Measurements from ENCODE around the gene CELSR3. TPM values are rescaled to one million over a fixed set of nuclear protein-coding genes. Genes with fewer than 3 reads are reported as not detected.

CELSR3 gene
- total and polyA plus RNA-seq, 8 donors = 0.51 to 13.9 (median 1.4) TPM

- H3K4me3 ChIP-seq = no peak overlapping the region
- no peak overlapping the region for H3K27ac ChIP-seq
- no peaks in the 10 kb centered on the region for H3K4me1 ChIP-seq
- H3K36me3 ChIP-seq = no peaks in the 10 kb centered on the region
- DNase-seq (peak in 1 of 6 donors; percentile 64), FAIRE-seq (no peak), ATAC-seq (no peak)
- 80 to 81% methylated on average over 11 of the region's 11 CpGs for WGBS, 2 donors
- TF ChIP-seq, protein P1, sequence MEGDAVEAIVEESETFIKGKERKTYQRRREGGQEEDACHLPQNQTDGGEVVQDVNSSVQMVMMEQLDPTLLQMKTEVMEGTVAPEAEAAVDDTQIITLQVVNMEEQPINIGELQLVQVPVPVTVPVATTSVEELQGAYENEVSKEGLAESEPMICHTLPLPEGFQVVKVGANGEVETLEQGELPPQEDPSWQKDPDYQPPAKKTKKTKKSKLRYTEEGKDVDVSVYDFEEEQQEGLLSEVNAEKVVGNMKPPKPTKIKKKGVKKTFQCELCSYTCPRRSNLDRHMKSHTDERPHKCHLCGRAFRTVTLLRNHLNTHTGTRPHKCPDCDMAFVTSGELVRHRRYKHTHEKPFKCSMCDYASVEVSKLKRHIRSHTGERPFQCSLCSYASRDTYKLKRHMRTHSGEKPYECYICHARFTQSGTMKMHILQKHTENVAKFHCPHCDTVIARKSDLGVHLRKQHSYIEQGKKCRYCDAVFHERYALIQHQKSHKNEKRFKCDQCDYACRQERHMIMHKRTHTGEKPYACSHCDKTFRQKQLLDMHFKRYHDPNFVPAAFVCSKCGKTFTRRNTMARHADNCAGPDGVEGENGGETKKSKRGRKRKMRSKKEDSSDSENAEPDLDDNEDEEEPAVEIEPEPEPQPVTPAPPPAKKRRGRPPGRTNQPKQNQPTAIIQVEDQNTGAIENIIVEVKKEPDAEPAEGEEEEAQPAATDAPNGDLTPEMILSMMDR (IDR thresholded peaks at IDR 0.05) = no peak
- no peaks in the 10 kb centered on the region for H3K27me3 ChIP-seq
- no peaks in the 10 kb centered on the region for H3K9me3 ChIP-seq
- intact Hi-C loops (cut with DNase I) = no loop called here
Measured at GRCh38 chr3:48651771-48652170, 10.9 kb downstream of the CELSR3 start.

- ATAC-seq (no peak), DNase-seq (peak in 1 of 6 donors; percentile 49), FAIRE-seq (no peak)
- Histone ChIP-seq H3K27me3 (no peaks in the 10 kb centered on the region), H3K27ac (no peak overlapping the region), H3K9me3 (no peaks in the 10 kb centered on the region), H3K36me3 (no peaks in the 10 kb centered on the region), H3K4me3 (no peak overlapping the region), H3K4me1 (no peaks in the 10 kb centered on the region)
- 78 to 81% methylated on average over 12 of the region's 12 CpGs for WGBS, 2 donors
- intact Hi-C loops (cut with DNase I) = no loop called here
- TF ChIP-seq, protein P1 (IDR thresholded peaks at IDR 0.05) = no peak
Measured at GRCh38 chr3:48650723-48651122, 12.0 kb downstream of the CELSR3 start.

GRCh38 chr3:48648188-48648850 is 14.4 kb downstream of the CELSR3 start:
- peak in 1 of 6 donors; percentile 53 for DNase-seq
- TF ChIP-seq, protein P1 (IDR thresholded peaks at IDR 0.05) = no peak

DNA sequence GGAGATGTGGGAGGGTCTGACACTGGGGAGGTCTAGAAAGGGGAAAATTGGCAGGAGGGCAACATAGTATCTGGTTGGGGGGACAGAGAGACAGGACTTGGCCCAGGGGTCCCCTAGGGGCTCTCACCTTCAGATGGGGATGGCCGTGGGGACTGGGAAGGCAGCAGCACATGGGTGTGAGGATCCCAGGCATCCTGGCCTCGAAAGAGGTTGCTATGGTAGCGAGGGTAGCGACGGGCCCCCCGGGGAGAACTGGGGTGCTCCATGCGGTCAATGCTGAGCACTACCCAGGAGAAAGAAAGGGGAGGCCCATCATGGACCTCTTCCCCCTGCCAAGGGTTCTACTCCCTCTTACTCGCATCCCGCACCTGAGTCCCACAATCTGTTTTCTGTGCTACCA is 15.0 kb downstream of the CELSR3 start:
- H3K4me1 ChIP-seq = no peaks in the 10 kb centered on the region
- 76 to 81% methylated on average over 8 to 9 of the region's 9 CpGs for WGBS, 2 donors
- no peaks in the 10 kb centered on the region for H3K27me3 ChIP-seq
- H3K36me3 ChIP-seq = no peaks in the 10 kb centered on the region
- TF ChIP-seq, protein P1 (IDR thresholded peaks at IDR 0.05) = no peak
- no peak overlapping the region for H3K4me3 ChIP-seq
- FAIRE-seq = no peak
- DNase-seq = peak in 1 of 6 donors; percentile 53
- no peak for ATAC-seq
- intact Hi-C loops (cut with DNase I) = no loop called here
- no peaks in the 10 kb centered on the region for H3K9me3 ChIP-seq
- no peak overlapping the region for H3K27ac ChIP-seq

More at GRCh38 chr3:48648188-48648850, 14.4 kb downstream of the CELSR3 start:
- ATAC-seq (no peak), FAIRE-seq (no peak)
- no peaks in the 10 kb centered on the region for H3K4me1 ChIP-seq
- H3K9me3 ChIP-seq = no peaks in the 10 kb centered on the region
- H3K27me3 ChIP-seq = no peaks in the 10 kb centered on the region
- no peaks in the 10 kb centered on the region for H3K36me3 ChIP-seq
- H3K4me3 ChIP-seq = no peak overlapping the region
- intact Hi-C loops (cut with DNase I) = no loop called here
- H3K27ac ChIP-seq = no peak overlapping the region
- 88 to 90% methylated on average over 15 of the region's 15 CpGs for WGBS, 2 donors
